ENCODE measurements around the gene ZNF576. TPM values are rescaled to one million over a fixed set of nuclear protein-coding genes. Genes with fewer than 3 reads are reported as not detected.
A peak's percentile ranks its signal among the peaks of the same experiment; 100 is the strongest.

The ZNF576 gene
- total and polyA plus RNA-seq, 2 of the 13 experiments (the other 11 are each of a cell fraction or from before 2014, with no cell fraction given) = 7.2 to 9.6 TPM

- TF ChIP-seq HNF1B (CRISPR knock-in tag; IDR thresholded peaks at IDR 0.05) (peak; percentile 94), IRX3 (CRISPR knock-in tag; IDR thresholded peaks at IDR 0.05; ENCODE audit: borderline replicate concordance, low read depth) (no peak), LRRFIP1 (CRISPR knock-in tag; conservative IDR thresholded peaks at IDR 0.05) (no peak), SP140L (CRISPR knock-in tag; IDR thresholded peaks at IDR 0.05; ENCODE audit: borderline replicate concordance) (no peak), ZNF674 (CRISPR knock-in tag; IDR thresholded peaks at IDR 0.05; ENCODE audit: low read depth) (no peak), ZNF737 (CRISPR knock-in tag; IDR thresholded peaks at IDR 0.05; ENCODE audit: borderline replicate concordance) (no peak), MED8 (CRISPR knock-in tag; IDR thresholded peaks at IDR 0.05; ENCODE audit: insufficient replicate concordance) (no peak), CREB3 (CRISPR knock-in tag; IDR thresholded peaks at IDR 0.05) (no peak), SETDB1 (CRISPR knock-in tag; IDR thresholded peaks at IDR 0.05; ENCODE audit: borderline replicate concordance) (no peak), ETV6 (CRISPR knock-in tag; conservative IDR thresholded peaks at IDR 0.05) (no peak), ARHGAP35 (CRISPR knock-in tag; IDR thresholded peaks at IDR 0.05; ENCODE audit: borderline replicate concordance) (no peak), KLF16 (CRISPR knock-in tag; IDR thresholded peaks at IDR 0.05) (peak in 1 of 2 experiments; percentile 61; a peak in 2 of 4 replicates), SMAD3 (CRISPR knock-in tag; IDR thresholded peaks at IDR 0.05) (0 out of 2 replicates have a peak, but pooled peaks have one; percentile 10)
- TF ChIP-seq, protein P1, sequence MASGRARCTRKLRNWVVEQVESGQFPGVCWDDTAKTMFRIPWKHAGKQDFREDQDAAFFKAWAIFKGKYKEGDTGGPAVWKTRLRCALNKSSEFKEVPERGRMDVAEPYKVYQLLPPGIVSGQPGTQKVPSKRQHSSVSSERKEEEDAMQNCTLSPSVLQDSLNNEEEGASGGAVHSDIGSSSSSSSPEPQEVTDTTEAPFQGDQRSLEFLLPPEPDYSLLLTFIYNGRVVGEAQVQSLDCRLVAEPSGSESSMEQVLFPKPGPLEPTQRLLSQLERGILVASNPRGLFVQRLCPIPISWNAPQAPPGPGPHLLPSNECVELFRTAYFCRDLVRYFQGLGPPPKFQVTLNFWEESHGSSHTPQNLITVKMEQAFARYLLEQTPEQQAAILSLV (CRISPR knock-in tag; IDR thresholded peaks at IDR 0.05; ENCODE audit: borderline replicate concordance) = 0 out of 2 replicates have a peak, but pooled peaks have one; percentile 34
- TF ChIP-seq, protein P2, sequence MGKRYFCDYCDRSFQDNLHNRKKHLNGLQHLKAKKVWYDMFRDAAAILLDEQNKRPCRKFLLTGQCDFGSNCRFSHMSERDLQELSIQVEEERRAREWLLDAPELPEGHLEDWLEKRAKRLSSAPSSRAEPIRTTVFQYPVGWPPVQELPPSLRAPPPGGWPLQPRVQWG (CRISPR knock-in tag; IDR thresholded peaks at IDR 0.05; ENCODE audit: borderline replicate concordance, low read depth) = no peak
- TF ChIP-seq, protein P3, sequence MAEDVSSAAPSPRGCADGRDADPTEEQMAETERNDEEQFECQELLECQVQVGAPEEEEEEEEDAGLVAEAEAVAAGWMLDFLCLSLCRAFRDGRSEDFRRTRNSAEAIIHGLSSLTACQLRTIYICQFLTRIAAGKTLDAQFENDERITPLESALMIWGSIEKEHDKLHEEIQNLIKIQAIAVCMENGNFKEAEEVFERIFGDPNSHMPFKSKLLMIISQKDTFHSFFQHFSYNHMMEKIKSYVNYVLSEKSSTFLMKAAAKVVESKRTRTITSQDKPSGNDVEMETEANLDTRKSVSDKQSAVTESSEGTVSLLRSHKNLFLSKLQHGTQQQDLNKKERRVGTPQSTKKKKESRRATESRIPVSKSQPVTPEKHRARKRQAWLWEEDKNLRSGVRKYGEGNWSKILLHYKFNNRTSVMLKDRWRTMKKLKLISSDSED (CRISPR knock-in tag; IDR thresholded peaks at IDR 0.05) = no peak
- TF ChIP-seq, protein P4, sequence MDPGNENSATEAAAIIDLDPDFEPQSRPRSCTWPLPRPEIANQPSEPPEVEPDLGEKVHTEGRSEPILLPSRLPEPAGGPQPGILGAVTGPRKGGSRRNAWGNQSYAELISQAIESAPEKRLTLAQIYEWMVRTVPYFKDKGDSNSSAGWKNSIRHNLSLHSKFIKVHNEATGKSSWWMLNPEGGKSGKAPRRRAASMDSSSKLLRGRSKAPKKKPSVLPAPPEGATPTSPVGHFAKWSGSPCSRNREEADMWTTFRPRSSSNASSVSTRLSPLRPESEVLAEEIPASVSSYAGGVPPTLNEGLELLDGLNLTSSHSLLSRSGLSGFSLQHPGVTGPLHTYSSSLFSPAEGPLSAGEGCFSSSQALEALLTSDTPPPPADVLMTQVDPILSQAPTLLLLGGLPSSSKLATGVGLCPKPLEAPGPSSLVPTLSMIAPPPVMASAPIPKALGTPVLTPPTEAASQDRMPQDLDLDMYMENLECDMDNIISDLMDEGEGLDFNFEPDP (CRISPR knock-in tag; conservative IDR thresholded peaks at IDR 0.05) = no peak
These were observed at the start of gene ZNF576, which contains the start of gene IRGQ (continued) for GRCh38 chr19:43595999-43596841.
